Left lobe of liver (tissue), 2 donors: ENCODE results near the gene CCT2. TPM values are rescaled to one million over a fixed set of nuclear protein-coding genes. Genes with fewer than 3 reads are reported as not detected.

Experiments
- ATAC-seq: fragments of 200-7000 bp; cut with Tn5 transposase; one replicate; pipeline ENCODE4 v1.9.1; 2020; ENCODE audit warnings: mild to moderate bottlenecking, moderate library complexity
- DNase-seq: peaks from one replicate; pipeline ENCODE4 v3.0.0-alpha.2; 2020; ENCODE audit warnings: low spot score
- total RNA-seq: library from RNA; stranded (reverse); gene quantifications from one replicate; pipeline ENCODE4 v1.2.1, GENCODE V29; 2021
- donor health status: DM: no; HTN: no; CAD: no; lungs with moderate emphysema.
- donor health status: DM: no; HTN: yes; CAD: no.

CCT2 gene
- total RNA-seq, 1 donor from 2014 or later = 33.4 TPM

DNA sequence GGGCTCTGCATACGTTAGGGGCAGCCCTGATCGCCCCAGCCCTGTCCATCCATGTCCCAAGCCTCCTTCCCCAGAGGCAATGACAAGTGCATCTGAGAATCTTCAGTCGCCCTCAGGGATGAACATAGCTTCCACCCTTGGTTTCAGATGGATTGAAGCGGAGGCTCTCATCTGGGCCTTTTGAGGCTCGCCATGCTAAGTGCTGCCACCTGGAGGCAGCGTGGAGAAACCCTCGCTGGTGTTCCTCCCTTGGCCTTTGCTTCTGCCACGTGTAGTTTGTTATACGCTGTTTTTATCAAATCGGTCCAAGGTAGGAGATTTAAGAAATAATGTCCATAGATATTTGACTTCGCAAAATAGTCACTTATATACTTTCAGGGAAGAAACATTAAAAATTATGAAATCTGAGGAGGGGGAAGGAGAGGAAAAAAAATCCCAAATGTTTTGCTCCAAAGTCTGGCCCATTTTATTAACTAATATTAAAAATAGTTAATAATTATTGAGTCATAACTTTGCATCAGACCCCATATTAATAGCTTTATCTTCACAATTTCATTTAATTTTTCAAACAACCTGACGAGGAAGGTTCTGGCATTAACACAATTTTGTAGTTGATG lies 54.2 kb downstream of the CCT2 start:
- peak; percentile 99 for ATAC-seq

DNA sequence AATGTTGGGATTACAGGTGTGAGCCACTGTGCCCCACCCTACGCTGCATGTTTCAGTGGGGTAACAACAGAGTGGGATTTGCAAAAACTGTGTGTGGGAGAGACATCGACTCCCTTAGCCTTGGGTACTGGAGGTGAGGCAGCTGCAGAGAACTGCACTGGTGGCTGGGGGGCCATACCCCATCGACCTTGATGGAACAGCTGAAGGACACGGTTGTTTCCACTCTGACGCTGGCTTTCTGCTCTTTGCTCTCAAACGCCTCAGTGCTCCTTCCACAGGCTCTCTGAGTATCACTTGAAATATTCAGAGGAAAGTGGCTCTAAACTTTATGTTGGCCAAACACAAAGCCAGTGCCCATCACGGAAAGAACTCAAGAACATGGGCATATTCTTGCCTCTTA lies 56.3 kb downstream of the CCT2 start:
- ATAC-seq = no peak
- DNase-seq = no peak

More for the DNA sequence above, 54.2 kb downstream of the CCT2 start:
- DNase-seq = peak; percentile 65

DNA sequence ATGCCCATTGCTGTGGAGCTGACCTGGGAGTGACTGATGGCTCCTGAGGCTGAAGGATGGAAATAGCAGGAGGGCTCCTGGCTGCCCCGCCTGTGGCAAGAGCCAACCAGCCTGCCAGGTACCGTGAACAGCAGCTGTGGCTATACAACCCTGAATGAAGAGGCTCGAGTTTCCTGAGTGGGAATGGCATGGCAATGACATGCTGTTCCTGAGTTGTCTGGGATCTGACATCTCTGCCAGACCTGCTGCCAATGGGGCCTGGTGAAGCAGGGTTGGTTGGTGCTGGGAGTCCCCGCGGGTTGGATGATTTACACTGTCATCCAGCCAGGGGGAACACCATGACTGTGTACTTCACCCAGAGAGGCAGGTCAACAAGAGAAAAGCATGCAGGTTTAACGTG lies 57.3 kb downstream of the CCT2 start:
- DNase-seq (no peak), ATAC-seq (no peak)

DNA sequence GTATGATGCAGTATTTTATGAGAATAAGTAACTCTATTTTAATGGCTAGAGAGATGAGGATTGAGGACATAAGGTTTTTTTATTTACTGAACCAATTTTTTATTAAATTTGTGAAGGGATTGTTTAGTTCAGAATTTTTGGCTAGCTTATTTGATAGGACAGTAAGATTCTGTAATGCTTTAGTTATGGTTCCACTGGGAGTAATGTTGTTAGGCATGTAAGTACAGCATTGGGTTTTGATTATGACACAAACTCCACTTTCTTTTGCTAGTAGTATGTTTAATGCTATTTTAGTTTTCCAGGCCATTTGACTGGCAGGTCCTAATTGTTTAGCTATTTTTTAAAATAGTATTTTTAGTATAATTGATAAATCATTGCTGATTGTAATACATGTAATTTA lies 59.3 kb downstream of the CCT2 start:
- ATAC-seq (no peak), DNase-seq (no peak)

DNA sequence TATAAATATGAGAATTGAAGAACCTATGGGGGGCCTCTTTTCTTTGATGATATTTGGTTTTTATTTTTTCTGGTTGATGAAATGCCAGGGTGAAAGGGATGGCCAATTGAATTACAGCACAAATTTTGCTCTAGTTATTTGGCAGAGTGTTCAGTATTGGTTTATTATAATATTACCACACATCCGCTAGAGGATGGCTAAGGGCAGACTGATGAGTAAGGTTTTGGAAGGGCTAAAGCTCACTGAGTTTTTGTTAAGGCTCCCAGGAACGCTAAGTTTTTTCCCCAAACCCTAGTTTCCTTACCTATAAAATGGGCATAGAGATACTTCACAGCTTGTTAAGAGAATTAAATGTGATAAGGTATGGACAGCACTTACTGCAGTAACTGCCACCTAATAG lies 59.8 kb downstream of the CCT2 start:
- DNase-seq (no peak), ATAC-seq (no peak)

DNA sequence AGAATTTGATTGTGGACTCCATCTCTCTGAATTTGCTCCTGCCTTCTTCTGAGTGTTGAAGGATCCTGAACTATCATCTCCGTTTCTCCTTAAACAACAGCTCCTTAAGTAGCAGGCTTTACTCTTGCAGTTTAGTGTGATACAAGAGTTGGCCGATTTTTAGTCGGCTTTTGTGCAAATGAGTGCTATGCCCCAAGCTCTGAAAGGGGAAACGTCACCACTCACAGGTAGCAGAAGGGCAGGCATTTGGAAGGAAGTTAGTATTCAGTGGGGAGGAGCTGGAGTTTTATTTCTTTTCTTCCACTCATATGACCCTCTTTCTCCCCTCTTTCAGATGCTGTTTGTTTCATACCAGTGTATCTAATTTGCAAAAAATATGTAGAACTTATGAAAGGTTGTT lies 61.9 kb downstream of the CCT2 start:
- ATAC-seq = no peak
- DNase-seq = no peak

DNA sequence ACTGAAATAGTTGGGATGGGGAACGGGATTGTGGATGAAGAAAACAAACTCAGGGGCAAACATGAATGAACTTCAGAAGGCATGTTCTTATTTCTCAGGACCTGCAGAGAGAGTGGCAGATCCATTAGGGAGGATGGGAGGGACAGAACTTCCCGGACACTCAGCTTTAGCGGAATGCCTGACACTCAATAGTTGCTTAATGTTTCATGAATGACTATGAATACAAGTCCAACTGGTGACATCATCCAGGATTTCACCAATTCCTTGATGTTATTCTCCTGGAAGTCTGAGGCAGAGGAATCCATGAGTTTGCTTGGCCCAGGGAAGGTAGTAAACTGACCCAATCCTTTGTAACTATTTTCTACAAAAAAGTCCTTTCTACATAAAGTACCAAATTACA lies 63.2 kb downstream of the CCT2 start:
- DNase-seq (no peak), ATAC-seq (no peak)

DNA sequence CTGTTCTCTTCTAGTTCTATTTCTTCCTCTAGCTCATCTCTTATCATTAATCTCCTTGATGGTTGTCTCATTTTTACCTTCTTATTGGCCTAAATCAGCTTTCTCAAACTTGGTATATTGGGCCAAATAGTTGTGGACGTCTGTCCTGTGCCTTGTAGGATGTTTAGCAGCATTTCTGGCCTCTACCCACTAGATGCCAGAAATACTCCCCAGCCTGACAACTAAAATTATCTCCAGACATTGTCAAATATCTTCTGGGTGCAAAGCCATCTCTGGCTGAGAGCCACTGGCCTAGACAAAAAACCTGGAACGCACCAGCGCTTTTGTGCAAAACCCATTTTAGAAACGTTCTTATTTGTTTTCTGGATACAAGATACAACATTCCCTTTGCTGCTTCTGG lies 64.3 kb downstream of the CCT2 start:
- DNase-seq (no peak), ATAC-seq (no peak)

Other genes with a start within 250 kb of the CCT2 start
- 6.6 TPM for gene LYZ, start 237.1 kb upstream of the CCT2 start, total RNA-seq
- 3.4 TPM for gene YEATS4, start 225.7 kb upstream of the CCT2 start, total RNA-seq
- gene FRS2, start 115.1 kb upstream of the CCT2 start, total RNA-seq = 15.2 TPM
- not detected for gene LRRC10, start 25.4 kb downstream of the CCT2 start, total RNA-seq
- gene BEST3, start 113.8 kb downstream of the CCT2 start, total RNA-seq = not detected
- 13.1 TPM for gene RAB3IP, start 153.4 kb downstream of the CCT2 start, total RNA-seq
- gene MYRFL, start 239.8 kb downstream of the CCT2 start, total RNA-seq = 0.08 TPM